ENCODE data around the gene POU6F2.

GRCh38 chr7:39392151-39392550 is 414.4 kb downstream of the POU6F2 start:
- no peak for TF ChIP-seq CTCF (conservative IDR thresholded peaks at IDR 0.05; ENCODE audit: low read depth in 2 of 2)
- no peak for TF ChIP-seq POLR2AphosphoS5 (IDR thresholded peaks at IDR 0.05; ENCODE audit: low read depth)
- TF ChIP-seq EZH2 (IDR thresholded peaks at IDR 0.05; ENCODE audit: low read depth, unreplicated experiment) = no peak
- no peak for TF ChIP-seq REST (IDR thresholded peaks at IDR 0.05; ENCODE audit: unreplicated experiment)
- TF ChIP-seq EZH2phosphoT487 (IDR thresholded peaks at IDR 0.05; ENCODE audit: unreplicated experiment) = no peak
- no peak for TF ChIP-seq ZNF331 (CRISPR knock-in tag; IDR thresholded peaks at IDR 0.05; ENCODE audit: low read depth)
- TF ChIP-seq CREB1 (CRISPR knock-in tag; IDR thresholded peaks at IDR 0.05; ENCODE audit: low read depth) = no peak
- TF ChIP-seq JUNB (IDR thresholded peaks at IDR 0.05; ENCODE audit: unreplicated experiment) = no peak

All from GM23338 (cell line).